Gastroesophageal sphincter (tissue), 3 donors: Measurements from ENCODE around the gene PRMT1.

Source experiments
- CTCF ChIP-seq, 4 experiments: fragments of 200-600 bp in 2 of 4; fragments of 450-650 bp in 2 of 4; sonication (generic) in 1 of 4; IDR thresholded peaks; one replicate each; pipeline ENCODE4 v1.5.1; 2017 to 2019; ENCODE audit warnings: antibody characterized with exemption in 4 of 4, mild to moderate bottlenecking in 2 of 4, moderate library complexity in 2 of 4
- EP300 ChIP-seq: sonication (generic); formaldehyde crosslinking; IDR thresholded peaks from one replicate; pipeline ENCODE4 v1.6.1; 2017; ENCODE audit warnings: antibody characterized with exemption, mild to moderate bottlenecking
- POLR2A ChIP-seq, 2 donors: fragments of 450-650 bp; IDR thresholded peaks; one replicate each; pipeline ENCODE4 v1.6.1; 2017; ENCODE audit warnings: antibody characterized with exemption in 2 of 2, mild to moderate bottlenecking in 2 of 2, moderate library complexity in 1 of 2

DNA sequence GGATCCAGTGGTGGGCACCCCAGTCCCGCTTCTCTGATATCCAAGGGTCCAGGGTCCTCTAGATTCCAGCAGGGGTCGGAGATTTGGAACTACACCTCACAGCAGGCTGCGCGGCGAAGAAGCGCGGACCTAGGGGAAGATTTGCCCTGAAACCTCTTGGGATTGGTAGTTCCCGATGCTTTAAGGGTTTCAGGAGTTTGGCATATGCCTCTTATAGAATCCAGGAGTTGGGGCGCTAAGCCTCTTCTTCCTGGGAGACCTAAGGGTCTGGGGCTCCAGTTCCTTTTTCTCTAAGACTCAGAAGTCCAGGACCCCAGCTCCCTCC lies 11.0 kb upstream of the PRMT1 start:
- TF ChIP-seq EP300 (no peak), CTCF (IDR thresholded peaks at IDR 0.05) (no peak), POLR2A (IDR thresholded peaks at IDR 0.05) (no peak)
